K562 (cell line): Measurements from ENCODE around the gene LY6G5B. TPM values are rescaled to one million over a fixed set of nuclear protein-coding genes. Genes with fewer than 3 reads are reported as not detected.

Experiments
- ARID1B ChIP-seq: fragments of 450-650 bp; IDR thresholded peaks from 2 replicates; pipeline ENCODE4 v1.6.1; 2016; ENCODE audit warnings: antibody characterized with exemption, mild to moderate bottlenecking, inconsistent platforms
- BCOR ChIP-seq: fragments of 450-650 bp; IDR thresholded peaks from 2 replicates; pipeline ENCODE4 v1.6.1; 2016
- KDM2B ChIP-seq: fragments of 250-450 bp; sonication (Bioruptor Pico); IDR thresholded peaks from 2 replicates; pipeline ENCODE4 v1.8.0; 2021; ENCODE audit warnings: mild to moderate bottlenecking, moderate library complexity
- MTA2 ChIP-seq: fragments of 450-650 bp; IDR thresholded peaks from 2 replicates; pipeline ENCODE4 v1.6.1; 2016; ENCODE audit warnings: low read depth
- NFIX ChIP-seq: fragments of 250-450 bp; sonication (Bioruptor Pico); IDR thresholded peaks from 2 replicates; pipeline ENCODE4 v1.4.0; 2020; ENCODE audit warnings: low read depth, mild to moderate bottlenecking, moderate library complexity
- NR3C1 ChIP-seq: sonication (generic); formaldehyde crosslinking; IDR thresholded peaks from 2 replicates; pipeline ENCODE4 v1.8.1; 2022; ENCODE audit warnings: missing genetic modification reagents
- NR4A1 ChIP-seq, 2 experiments: fragments of 250-450 bp in 1 of 2; fragments of 450-650 bp in 1 of 2; sonication (Bioruptor Pico) in 1 of 2; IDR thresholded peaks; 2 replicates each; pipeline versions ENCODE4 v1.4.0 to v1.6.1; 2016 to 2020; ENCODE audit warnings: mild to moderate bottlenecking in 2 of 2, missing compliant biosample characterization in 1 of 2, missing genetic modification characterization in 1 of 2, moderate library complexity in 1 of 2
- NRF1 ChIP-seq, 2 experiments: fragments of 450-650 bp; IDR thresholded peaks in 1 of 2; conservative IDR thresholded peaks in 1 of 2; 2 replicates each; pipeline ENCODE4 v1.6.1; 2014; ENCODE audit warnings: mild to moderate bottlenecking in 2 of 2
- SMAD1 ChIP-seq: fragments of 150-350 bp; IDR thresholded peaks from 2 replicates; pipeline ENCODE4 v1.6.1; 2014; ENCODE audit warnings: low read length, low read depth; ENCODE audit not compliant: partially characterized antibody
- SRSF9 ChIP-seq: fragments of 200-400 bp; formaldehyde crosslinking; IDR thresholded peaks from 2 replicates; pipeline ENCODE4 v1.6.1; 2017; ENCODE audit warnings: low read depth, low read length, borderline replicate concordance
- TAL1 ChIP-seq: fragments of 450-650 bp; IDR thresholded peaks from 2 replicates; pipeline ENCODE4 v1.6.1; 2016; ENCODE audit warnings: mild to moderate bottlenecking
- TOE1 ChIP-seq, 2 experiments: fragments of 450-650 bp in 1 of 2; sonication (generic) in 1 of 2; formaldehyde crosslinking in 1 of 2; IDR thresholded peaks; 2 replicates each; pipeline versions ENCODE4 v1.7.1 to v1.8.0; 2016 to 2022; ENCODE audit warnings: borderline replicate concordance in 2 of 2, mild to moderate bottlenecking in 2 of 2, antibody characterized with exemption in 1 of 2, inconsistent platforms in 1 of 2, low read depth in 1 of 2, missing genetic modification reagents in 1 of 2, moderate library complexity in 1 of 2
- ZNF124 ChIP-seq: sonication (generic); formaldehyde crosslinking; IDR thresholded peaks from 2 replicates; pipeline ENCODE4 v1.8.1; 2022; ENCODE audit warnings: missing genetic modification reagents
- ZNF197 ChIP-seq: fragments of 200-800 bp; sonication (Bioruptor generic); IDR thresholded peaks from 2 replicates; pipeline ENCODE4 v1.6.1; 2016; ENCODE audit warnings: low read depth, missing genetic modification characterization, missing compliant biosample characterization
- ZNF431 ChIP-seq: sonication (generic); formaldehyde crosslinking; IDR thresholded peaks from 2 replicates; pipeline ENCODE4 v1.8.0; 2022; ENCODE audit warnings: mild to moderate bottlenecking, missing genetic modification reagents
- ZNF444 ChIP-seq: fragments of 250-450 bp; sonication (Bioruptor Pico); IDR thresholded peaks from 2 replicates; pipeline ENCODE4 v1.4.0; 2020; ENCODE audit warnings: mild to moderate bottlenecking, moderate library complexity
- ZNF518B ChIP-seq: fragments of 250-450 bp; sonication (Bioruptor Pico); IDR thresholded peaks from 2 replicates; pipeline ENCODE4 v1.5.0; 2021; ENCODE audit warnings: mild to moderate bottlenecking, moderate library complexity
- ZNF668 ChIP-seq: fragments of 250-450 bp; sonication (Bioruptor Pico); IDR thresholded peaks from 2 replicates; pipeline ENCODE4 v1.8.0; 2022; ENCODE audit warnings: mild to moderate bottlenecking, inconsistent platforms
- polyA plus RNA-seq, 8 experiments: library from polyadenylated mRNA; depleted of rRNA in 4 of 8; stranded (reverse) in 5 of 8; unstranded in 3 of 8; fragments of >200 nt; fragmentation: Nextera tagmentation in 2 of 8; fragmentation: Illumina TruSeq in 1 of 8; extraction: Ambion mirVana in 2 of 8; extraction: Trizol in 1 of 8; gene quantifications; 2 replicates each; pipeline versions ENCODE4 v1.2.1 to v1.2.3, GENCODE V29; 2011 to 2014; ENCODE audit warnings: inconsistent platforms in 1 of 8, missing spikeins in 1 of 8
- total RNA-seq, 7 experiments: library from RNA; depleted of rRNA in 6 of 7; stranded (reverse); fragments of >200 nt in 6 of 7; fragmentation: Illumina TruSeq in 2 of 7; extraction: Trizol in 2 of 7; gene quantifications; 2 replicates each; pipeline versions ENCODE4 v1.2.1 to v1.2.3, GENCODE V29; 2011 to 2021; ENCODE audit warnings: low replicate concordance in 1 of 7
- TF ChIP-seq, protein P1 (sequence below), 2 experiments: fragments of 450-650 bp; conservative IDR thresholded peaks; 2 replicates each; pipeline ENCODE4 v1.6.1; 2017; ENCODE audit warnings: mild to moderate bottlenecking in 2 of 2, moderate library complexity in 2 of 2
- TF ChIP-seq, protein P2 (sequence below): sonication (generic); formaldehyde crosslinking; IDR thresholded peaks from 2 replicates; pipeline ENCODE4 v1.8.0; 2022; ENCODE audit warnings: mild to moderate bottlenecking, missing genetic modification reagents

Gene LY6G5B
- total and polyA plus RNA-seq, 9 of the 15 experiments (the other 6 are each of a cell fraction or from before 2014, with no cell fraction given): 6.0 to 27.0 (median 7.5) TPM

- TF ChIP-seq, protein P1, sequence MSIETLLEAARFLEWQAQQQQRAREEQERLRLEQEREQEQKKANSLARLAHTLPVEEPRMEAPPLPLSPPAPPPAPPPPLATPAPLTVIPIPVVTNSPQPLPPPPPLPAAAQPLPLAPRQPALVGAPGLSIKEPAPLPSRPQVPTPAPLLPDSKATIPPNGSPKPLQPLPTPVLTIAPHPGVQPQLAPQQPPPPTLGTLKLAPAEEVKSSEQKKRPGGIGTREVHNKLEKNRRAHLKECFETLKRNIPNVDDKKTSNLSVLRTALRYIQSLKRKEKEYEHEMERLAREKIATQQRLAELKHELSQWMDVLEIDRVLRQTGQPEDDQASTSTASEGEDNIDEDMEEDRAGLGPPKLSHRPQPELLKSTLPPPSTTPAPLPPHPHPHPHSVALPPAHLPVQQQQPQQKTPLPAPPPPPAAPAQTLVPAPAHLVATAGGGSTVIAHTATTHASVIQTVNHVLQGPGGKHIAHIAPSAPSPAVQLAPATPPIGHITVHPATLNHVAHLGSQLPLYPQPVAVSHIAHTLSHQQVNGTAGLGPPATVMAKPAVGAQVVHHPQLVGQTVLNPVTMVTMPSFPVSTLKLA (conservative IDR thresholded peaks at IDR 0.05): peak in 1 of 2 experiments; percentile 87; a peak in 2 of 4 replicates
- peak; percentile 73; the same call in 1 of the 2 replicates for TF ChIP-seq MTA2
- peak; percentile 69; the same call in 1 of the 2 replicates for TF ChIP-seq NR4A1 (CRISPR knock-in tag; IDR thresholded peaks at IDR 0.05)
- TF ChIP-seq NR4A1 (tag; IDR thresholded peaks at IDR 0.05): peak; percentile 79
- TF ChIP-seq ZNF668: peak; percentile 83; the same call in 1 of the 2 replicates
- TF ChIP-seq ZNF124 (CRISPR knock-in tag): no peak
- TF ChIP-seq TOE1 (IDR thresholded peaks at IDR 0.05; ENCODE audit: borderline replicate concordance): peak; percentile 78; the same call in 1 of the 2 replicates
- peak; percentile 58; the same call in 1 of the 2 replicates for TF ChIP-seq TOE1 (CRISPR knock-in tag; IDR thresholded peaks at IDR 0.05; ENCODE audit: borderline replicate concordance, low read depth)
- TF ChIP-seq, protein P2, sequence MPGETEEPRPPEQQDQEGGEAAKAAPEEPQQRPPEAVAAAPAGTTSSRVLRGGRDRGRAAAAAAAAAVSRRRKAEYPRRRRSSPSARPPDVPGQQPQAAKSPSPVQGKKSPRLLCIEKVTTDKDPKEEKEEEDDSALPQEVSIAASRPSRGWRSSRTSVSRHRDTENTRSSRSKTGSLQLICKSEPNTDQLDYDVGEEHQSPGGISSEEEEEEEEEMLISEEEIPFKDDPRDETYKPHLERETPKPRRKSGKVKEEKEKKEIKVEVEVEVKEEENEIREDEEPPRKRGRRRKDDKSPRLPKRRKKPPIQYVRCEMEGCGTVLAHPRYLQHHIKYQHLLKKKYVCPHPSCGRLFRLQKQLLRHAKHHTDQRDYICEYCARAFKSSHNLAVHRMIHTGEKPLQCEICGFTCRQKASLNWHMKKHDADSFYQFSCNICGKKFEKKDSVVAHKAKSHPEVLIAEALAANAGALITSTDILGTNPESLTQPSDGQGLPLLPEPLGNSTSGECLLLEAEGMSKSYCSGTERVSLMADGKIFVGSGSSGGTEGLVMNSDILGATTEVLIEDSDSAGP (CRISPR knock-in tag): no peak
- TF ChIP-seq SMAD1: no peak
- TF ChIP-seq BCOR: peak; percentile 96
- peak in 1 of 2 experiments; percentile 23; a peak in 2 of 4 replicates for TF ChIP-seq NRF1 (conservative IDR thresholded peaks at IDR 0.05 in 1 of 2, IDR thresholded peaks at IDR 0.05 in 1 of 2)
- TF ChIP-seq ZNF444 (CRISPR knock-in tag): no peak
- TF ChIP-seq ARID1B: peak; percentile 98
- TF ChIP-seq TAL1: peak; percentile 91
- peak; percentile 14 for TF ChIP-seq ZNF431
- TF ChIP-seq NR3C1 (CRISPR knock-in tag): no peak
- TF ChIP-seq ZNF197 (CRISPR knock-in tag): 0 out of 2 replicates have a peak, but pooled peaks have one; percentile 1
- no peak for TF ChIP-seq KDM2B (CRISPR knock-in tag)
- no peak for TF ChIP-seq SRSF9
- TF ChIP-seq NFIX (CRISPR knock-in tag): no peak
- no peak for TF ChIP-seq ZNF518B (CRISPR knock-in tag)
Measured at GRCh38 chr6:31690231-31691077, 20.7 kb downstream of the LY6G5B start (continued).
